Prostate gland (tissue), 2 donors: ENCODE measurements around the gene A3GALT2.

Experiments used
- POLR2A ChIP-seq: fragments of 450-650 bp; IDR thresholded peaks from one replicate; pipeline ENCODE4 v1.6.1; 2016; ENCODE audit warnings: antibody characterized with exemption, mild to moderate bottlenecking
- TF ChIP-seq, protein P1 (sequence below), 4 experiments: fragments of 200-600 bp in 2 of 4; fragments of 450-650 bp in 2 of 4; sonication (generic) in 2 of 4; IDR thresholded peaks; 1 replicate in 3 of 4; 2 replicates in 1 of 4; pipeline ENCODE4 v1.5.1; 2016 to 2019; ENCODE audit warnings: antibody characterized with exemption in 4 of 4, mild to moderate bottlenecking in 2 of 4, moderate library complexity in 2 of 4

DNA sequence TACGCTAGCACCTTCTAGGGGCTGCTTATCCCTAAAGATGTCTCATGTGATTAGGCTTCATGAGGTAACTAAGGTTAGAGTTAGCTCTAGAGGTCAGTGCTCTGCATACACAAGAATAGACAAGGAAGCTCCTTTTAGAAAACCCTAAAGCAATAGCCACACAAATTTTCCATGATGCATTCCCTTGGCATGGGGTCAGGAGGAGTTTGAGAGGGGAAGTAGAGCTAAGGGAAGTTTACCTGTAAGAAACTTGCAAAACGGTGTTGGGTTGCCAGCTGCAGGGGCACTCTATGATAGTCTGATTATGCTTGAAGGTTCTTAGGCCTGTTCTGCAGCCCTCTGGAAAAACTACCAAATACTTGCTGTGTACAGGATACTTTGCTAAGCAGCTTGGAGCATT is 39.0 kb upstream of the A3GALT2 start:
- TF ChIP-seq, protein P1, sequence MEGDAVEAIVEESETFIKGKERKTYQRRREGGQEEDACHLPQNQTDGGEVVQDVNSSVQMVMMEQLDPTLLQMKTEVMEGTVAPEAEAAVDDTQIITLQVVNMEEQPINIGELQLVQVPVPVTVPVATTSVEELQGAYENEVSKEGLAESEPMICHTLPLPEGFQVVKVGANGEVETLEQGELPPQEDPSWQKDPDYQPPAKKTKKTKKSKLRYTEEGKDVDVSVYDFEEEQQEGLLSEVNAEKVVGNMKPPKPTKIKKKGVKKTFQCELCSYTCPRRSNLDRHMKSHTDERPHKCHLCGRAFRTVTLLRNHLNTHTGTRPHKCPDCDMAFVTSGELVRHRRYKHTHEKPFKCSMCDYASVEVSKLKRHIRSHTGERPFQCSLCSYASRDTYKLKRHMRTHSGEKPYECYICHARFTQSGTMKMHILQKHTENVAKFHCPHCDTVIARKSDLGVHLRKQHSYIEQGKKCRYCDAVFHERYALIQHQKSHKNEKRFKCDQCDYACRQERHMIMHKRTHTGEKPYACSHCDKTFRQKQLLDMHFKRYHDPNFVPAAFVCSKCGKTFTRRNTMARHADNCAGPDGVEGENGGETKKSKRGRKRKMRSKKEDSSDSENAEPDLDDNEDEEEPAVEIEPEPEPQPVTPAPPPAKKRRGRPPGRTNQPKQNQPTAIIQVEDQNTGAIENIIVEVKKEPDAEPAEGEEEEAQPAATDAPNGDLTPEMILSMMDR (IDR thresholded peaks at IDR 0.05), result no peak
- TF ChIP-seq POLR2A, result no peak
